ENCODE data around the gene PALLD. TPM values are rescaled to one million over a fixed set of nuclear protein-coding genes. Genes with fewer than 3 reads are reported as not detected.

Gene PALLD
- total and polyA plus RNA-seq, 12 donors: 169 to 1,537 (median 667) TPM

GRCh38 chr4:168615294-168616065 lies 118.6 kb downstream of the PALLD start:
- ATAC-seq (no peak), DNase-seq (no peak)
- Histone ChIP-seq H3K27ac (peak overlapping the region in 5 of 10 donors; percentile 17 to 54 (median 48)), H3K4me3 (no peak overlapping the region), H3K27me3 (no peaks in the 10 kb centered on the region), H3K4me1 (peaks cover 0 to 66% (median 15%) of the 10 kb centered on the region in 9 donors), H3K9me3 (no peaks in the 10 kb centered on the region), H3K36me3 (no peaks in the 10 kb centered on the region)
- TF ChIP-seq CTCF (IDR thresholded peaks at IDR 0.05): no peak
- intact Hi-C loops (cut with DNase I): no loop called here
- 57 to 69% methylated on average over 5 of the region's 5 CpGs for WGBS, 2 donors

GRCh38 chr4:168618577-168619265 lies 121.9 kb downstream of the PALLD start:
- Histone ChIP-seq H3K4me1 (peaks cover 0 to 79% (median 21%) of the 10 kb centered on the region in 9 donors), H3K27ac (peak overlapping the region in 9 of 10 donors; percentile 2 to 84 (median 77)), H3K36me3 (no peaks in the 10 kb centered on the region), H3K9me3 (no peaks in the 10 kb centered on the region), H3K27me3 (no peaks in the 10 kb centered on the region), H3K4me3 (no peak overlapping the region)
- intact Hi-C loops (cut with DNase I): no loop called here
- ATAC-seq (peak; percentile 44 to 87 (median 82)), DNase-seq (no peak)
- 59 to 72% methylated on average over 8 of the region's 8 CpGs for WGBS, 2 donors
- TF ChIP-seq CTCF (IDR thresholded peaks at IDR 0.05): no peak

GRCh38 chr4:168619266-168619631 lies 122.4 kb downstream of the PALLD start:
- peak in 1 of 2 donors; percentile 23 for DNase-seq
- peaks cover 0 to 76% (median 21%) of the 10 kb centered on the region in 9 donors for H3K4me1 ChIP-seq
- H3K36me3 ChIP-seq: no peaks in the 10 kb centered on the region
- ATAC-seq: peak; percentile 56 to 92 (median 86)
- H3K27me3 ChIP-seq: no peaks in the 10 kb centered on the region
- TF ChIP-seq CTCF (IDR thresholded peaks at IDR 0.05): no peak
- intact Hi-C loops (cut with DNase I): no loop called here
- no peak overlapping the region for H3K4me3 ChIP-seq
- peak overlapping the region; percentile 2 to 84 (median 75) for H3K27ac ChIP-seq
- H3K9me3 ChIP-seq: no peaks in the 10 kb centered on the region

- Histone ChIP-seq H3K36me3 (no peaks in the 10 kb centered on the region), H3K9me3 (no peaks in the 10 kb centered on the region), H3K4me1 (peaks cover 0 to 52% (median 14%) of the 10 kb centered on the region in 9 donors), H3K4me3 (no peak overlapping the region), H3K27me3 (no peaks in the 10 kb centered on the region), H3K27ac (peak overlapping the region in 5 of 10 donors; percentile 50 to 84 (median 83))
- DNase-seq (no peak), ATAC-seq (no peak)
- no peak for TF ChIP-seq CTCF (IDR thresholded peaks at IDR 0.05)
- intact Hi-C loops (cut with DNase I): no loop called here
- WGBS, 2 donors: 76 to 83% methylated on average over 9 of the region's 9 CpGs
Observed at GRCh38 chr4:168621806-168622589, 125.1 kb downstream of the PALLD start.
